ENCODE measurements around the gene VCY. TPM values are rescaled to one million over a fixed set of nuclear protein-coding genes. Genes with fewer than 3 reads are reported as not detected.

The VCY gene
- not detected in 2 replicates for total RNA-seq

DNA sequence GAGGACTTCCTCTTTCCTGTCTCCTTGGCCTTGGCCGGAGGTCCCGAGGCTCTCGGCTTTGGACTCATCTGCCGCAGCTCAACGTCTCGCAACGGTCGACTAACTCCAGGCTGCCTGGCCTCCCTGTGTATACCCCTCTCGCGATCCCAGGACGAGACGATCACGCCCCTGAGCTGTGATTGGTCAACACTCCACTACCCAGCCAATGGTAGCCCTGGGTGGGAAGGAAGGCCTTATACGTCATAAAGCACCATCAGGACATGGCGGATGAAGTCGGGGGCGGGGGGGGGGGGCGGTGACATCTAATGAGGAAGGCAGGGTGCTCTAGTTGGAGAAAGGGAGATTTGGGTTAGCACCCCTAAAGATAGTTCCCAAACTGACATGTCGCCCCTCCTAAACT, at the start of gene VCY:
Gene VCY, minus strand, starts transcription at position 101 of the 400 bp plus-strand sequence. Its CDS starts 33 bp downstream, at position 68.

Other genes starting within 250 kb of the VCY start
- not detected in 2 replicates for gene VCY1B, start 69.8 kb upstream of the VCY start, total RNA-seq

Data from regular cardiac myocyte (primary cell).